Measurements from ENCODE around the gene ITPKC.
"Not testable (repeated sequence)": the region's sequence is repeated elsewhere in the genome, so short reads cannot be mapped to it uniquely, and the experiment has no call there.

The ITPKC gene

GRCh38 chr19:40742886-40743285 is 26.0 kb downstream of the ITPKC start:
- no peak for DNase-seq

- DNase-seq: no peak
Measured at GRCh38 chr19:40743926-40744325, 27.0 kb downstream of the ITPKC start.

- DNase-seq: peak; percentile 10
Measured at GRCh38 chr19:40744554-40745401, 27.9 kb downstream of the ITPKC start.

- DNase-seq: peak; percentile 69
Measured at GRCh38 chr19:40745402-40745780, 28.5 kb downstream of the ITPKC start.

GRCh38 chr19:40747536-40747935 is 30.6 kb downstream of the ITPKC start:
- no peak for DNase-seq

GRCh38 chr19:40750058-40750873 is 33.4 kb downstream of the ITPKC start, which contains the start of gene ACTMAP:
Gene ACTMAP, minus strand, starts transcription at chr19:40750477. Its CDS starts 674 bp downstream, at chr19:40749803.
- DNase-seq: peak; percentile 100

- peak; percentile 98 for DNase-seq
Measured at GRCh38 chr19:40750874-40751537, 34.1 kb downstream of the ITPKC start, which contains the start of gene SNRPA. Gene SNRPA, plus strand, starts transcription at chr19:40751203. Its CDS starts 206 bp downstream, at chr19:40751409.

GRCh38 chr19:40752257-40752781 is 35.4 kb downstream of the ITPKC start:
- DNase-seq: no peak

- peak; percentile 39 for DNase-seq
Measured at GRCh38 chr19:40754611-40755247, 37.8 kb downstream of the ITPKC start.

GRCh38 chr19:40755248-40755624 is 38.3 kb downstream of the ITPKC start:
- DNase-seq: no peak

- DNase-seq: no peak
Measured at GRCh38 chr19:40755791-40756190, 38.9 kb downstream of the ITPKC start.

GRCh38 chr19:40756502-40757110 is 39.7 kb downstream of the ITPKC start:
- no peak for DNase-seq

GRCh38 chr19:40758491-40758890 is 41.6 kb downstream of the ITPKC start:
- DNase-seq: no peak

- DNase-seq: no peak
Measured at GRCh38 chr19:40759352-40759751, 42.4 kb downstream of the ITPKC start.

- no peak for DNase-seq
Measured at GRCh38 chr19:40762754-40763470, 46.0 kb downstream of the ITPKC start.

- no peak for DNase-seq
Measured at GRCh38 chr19:40763526-40763925, 46.6 kb downstream of the ITPKC start.

GRCh38 chr19:40763963-40764362 is 47.1 kb downstream of the ITPKC start:
- no peak for DNase-seq

- DNase-seq: not testable (repeated sequence)
Measured at GRCh38 chr19:40766385-40766784, 49.5 kb downstream of the ITPKC start.

- no peak for DNase-seq
Measured at GRCh38 chr19:40768869-40769268, 52.0 kb downstream of the ITPKC start.

- peak; percentile 8 for DNase-seq
Measured at GRCh38 chr19:40771101-40771862, 54.4 kb downstream of the ITPKC start.
